HepG2 (cell line): ENCODE results near the gene ALG14. TPM values are rescaled to one million over a fixed set of nuclear protein-coding genes. Genes with fewer than 3 reads are reported as not detected.

Source experiments
- NCOR1 ChIP-seq: fragments of 200-600 bp; sonication (generic); IDR thresholded peaks from 2 replicates; pipeline ENCODE4 v1.7.0; 2017; ENCODE audit warnings: antibody characterized with exemption, low read length, borderline replicate concordance
- NR2C2 ChIP-seq: sonication (generic); formaldehyde crosslinking; IDR thresholded peaks from 2 replicates; pipeline ENCODE4 v1.4.0; 2020; ENCODE audit warnings: missing genetic modification reagents, mild to moderate bottlenecking, moderate library complexity, borderline replicate concordance
- ZBTB38 ChIP-seq: sonication (generic); formaldehyde crosslinking; IDR thresholded peaks from 2 replicates; pipeline ENCODE4 v1.5.1; 2020; ENCODE audit warnings: mild to moderate bottlenecking, missing genetic modification reagents
- ZFP62 ChIP-seq: sonication (generic); formaldehyde crosslinking; IDR thresholded peaks from 2 replicates; pipeline ENCODE4 v1.4.0; 2020; ENCODE audit warnings: missing genetic modification reagents
- ZFP90 ChIP-seq: sonication (generic); formaldehyde crosslinking; IDR thresholded peaks from 2 replicates; pipeline ENCODE4 v1.8.0; 2022; ENCODE audit warnings: missing genetic modification reagents, mild to moderate bottlenecking, inconsistent platforms, borderline replicate concordance
- ZNF296 ChIP-seq: sonication (generic); formaldehyde crosslinking; conservative IDR thresholded peaks from 2 replicates; pipeline ENCODE4 v1.5.0; 2020; ENCODE audit warnings: mild to moderate bottlenecking, missing genetic modification reagents
- ZNF343 ChIP-seq: sonication (generic); formaldehyde crosslinking; IDR thresholded peaks from 2 replicates; pipeline ENCODE4 v1.4.0; 2020; ENCODE audit warnings: mild to moderate bottlenecking, missing genetic modification reagents
- ZNF441 ChIP-seq: sonication (generic); formaldehyde crosslinking; IDR thresholded peaks from 2 replicates; pipeline ENCODE4 v1.7.0; 2021; ENCODE audit warnings: missing genetic modification reagents, borderline replicate concordance
- ZNF709 ChIP-seq: sonication (generic); formaldehyde crosslinking; IDR thresholded peaks from 2 replicates; pipeline ENCODE4 v1.5.0; 2020; ENCODE audit warnings: mild to moderate bottlenecking, missing genetic modification reagents
- polyA plus RNA-seq, 8 experiments: library from polyadenylated mRNA; depleted of rRNA in 3 of 8; stranded (reverse) in 7 of 8; unstranded in 1 of 8; fragments of >200 nt; fragmentation: Illumina TruSeq in 4 of 8; extraction: Trizol in 4 of 8; gene quantifications; 2 replicates each; pipeline versions ENCODE4 v1.2.1 to v1.2.3, GENCODE V29; 2011 to 2016; ENCODE audit warnings: low read depth in 4 of 8, missing spikeins in 1 of 8, mixed read lengths in 1 of 8; ENCODE audit not compliant: insufficient read depth in 1 of 8
- total RNA-seq, 5 experiments: library from RNA; depleted of rRNA; stranded (reverse); fragments of >200 nt; fragmentation: Illumina TruSeq; extraction: Trizol; gene quantifications; 2 replicates each; pipeline ENCODE4 v1.2.3, GENCODE V29; 2016; ENCODE audit warnings: low read depth in 1 of 5
- TF ChIP-seq, protein P1 (sequence below), 2 experiments: fragments of 450-650 bp in 1 of 2; sonication (generic) in 1 of 2; formaldehyde crosslinking in 1 of 2; IDR thresholded peaks; 2 replicates each; pipeline versions ENCODE4 v1.6.1 to v1.8.0; 2016 to 2022; ENCODE audit warnings: antibody characterized with exemption in 1 of 2, mild to moderate bottlenecking in 1 of 2, missing genetic modification reagents in 1 of 2
- TF ChIP-seq, protein P2 (sequence below): sonication (generic); formaldehyde crosslinking; IDR thresholded peaks from 2 replicates; pipeline ENCODE4 v1.5.1; 2020; ENCODE audit warnings: mild to moderate bottlenecking, missing genetic modification reagents, moderate library complexity
- TF ChIP-seq, protein P3 (sequence below): sonication (generic); formaldehyde crosslinking; IDR thresholded peaks from 2 replicates; pipeline ENCODE4 v1.9.0; 2022; ENCODE audit warnings: low read depth, missing genetic modification reagents

Gene ALG14
- total and polyA plus RNA-seq, 2 of the 13 experiments (the other 11 are each of a cell fraction or from before 2014, with no cell fraction given): 4.5 to 12.7 TPM

DNA sequence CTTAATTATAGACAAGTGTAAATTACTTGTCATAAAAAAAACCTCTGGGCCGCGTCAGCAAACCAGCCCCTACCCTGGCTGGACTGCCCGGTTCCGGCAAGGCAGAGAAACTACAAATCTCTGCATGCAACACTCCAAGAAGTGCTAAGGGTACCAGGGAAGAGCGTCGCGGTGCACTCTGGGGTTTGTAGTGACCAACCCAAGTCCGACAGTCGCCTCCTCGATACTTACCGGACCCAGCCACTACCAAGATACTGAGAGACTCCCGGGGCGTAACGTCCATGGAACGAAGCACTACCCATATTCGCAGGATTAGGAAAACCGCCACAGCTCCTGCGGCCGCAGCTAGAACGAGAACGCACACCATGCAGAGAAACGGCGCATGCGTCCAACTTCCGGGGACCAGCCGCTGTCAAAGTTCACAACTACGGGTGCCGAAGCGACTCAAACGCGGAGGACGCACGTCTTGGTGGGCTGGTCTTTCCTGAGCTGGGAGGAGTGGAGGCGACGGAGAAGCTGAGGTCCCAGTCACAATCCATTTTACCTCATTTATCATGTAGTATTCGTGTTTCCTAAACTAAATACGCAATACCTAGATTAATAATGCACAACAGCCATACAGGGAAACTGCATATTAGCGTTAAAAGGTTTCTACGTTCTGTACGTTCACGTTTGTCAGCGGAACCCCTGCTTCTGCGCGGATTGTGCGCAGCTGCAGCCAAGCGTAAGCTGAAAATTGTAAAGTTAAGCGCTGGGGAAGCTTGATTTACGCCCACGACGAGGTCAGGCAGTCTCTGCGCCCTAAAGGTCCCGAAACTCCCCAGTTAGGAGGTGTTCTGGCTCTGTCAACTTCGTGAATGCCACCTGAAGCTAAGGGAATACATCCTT, at the start of gene ALG14 (continued):
- TF ChIP-seq, protein P1, sequence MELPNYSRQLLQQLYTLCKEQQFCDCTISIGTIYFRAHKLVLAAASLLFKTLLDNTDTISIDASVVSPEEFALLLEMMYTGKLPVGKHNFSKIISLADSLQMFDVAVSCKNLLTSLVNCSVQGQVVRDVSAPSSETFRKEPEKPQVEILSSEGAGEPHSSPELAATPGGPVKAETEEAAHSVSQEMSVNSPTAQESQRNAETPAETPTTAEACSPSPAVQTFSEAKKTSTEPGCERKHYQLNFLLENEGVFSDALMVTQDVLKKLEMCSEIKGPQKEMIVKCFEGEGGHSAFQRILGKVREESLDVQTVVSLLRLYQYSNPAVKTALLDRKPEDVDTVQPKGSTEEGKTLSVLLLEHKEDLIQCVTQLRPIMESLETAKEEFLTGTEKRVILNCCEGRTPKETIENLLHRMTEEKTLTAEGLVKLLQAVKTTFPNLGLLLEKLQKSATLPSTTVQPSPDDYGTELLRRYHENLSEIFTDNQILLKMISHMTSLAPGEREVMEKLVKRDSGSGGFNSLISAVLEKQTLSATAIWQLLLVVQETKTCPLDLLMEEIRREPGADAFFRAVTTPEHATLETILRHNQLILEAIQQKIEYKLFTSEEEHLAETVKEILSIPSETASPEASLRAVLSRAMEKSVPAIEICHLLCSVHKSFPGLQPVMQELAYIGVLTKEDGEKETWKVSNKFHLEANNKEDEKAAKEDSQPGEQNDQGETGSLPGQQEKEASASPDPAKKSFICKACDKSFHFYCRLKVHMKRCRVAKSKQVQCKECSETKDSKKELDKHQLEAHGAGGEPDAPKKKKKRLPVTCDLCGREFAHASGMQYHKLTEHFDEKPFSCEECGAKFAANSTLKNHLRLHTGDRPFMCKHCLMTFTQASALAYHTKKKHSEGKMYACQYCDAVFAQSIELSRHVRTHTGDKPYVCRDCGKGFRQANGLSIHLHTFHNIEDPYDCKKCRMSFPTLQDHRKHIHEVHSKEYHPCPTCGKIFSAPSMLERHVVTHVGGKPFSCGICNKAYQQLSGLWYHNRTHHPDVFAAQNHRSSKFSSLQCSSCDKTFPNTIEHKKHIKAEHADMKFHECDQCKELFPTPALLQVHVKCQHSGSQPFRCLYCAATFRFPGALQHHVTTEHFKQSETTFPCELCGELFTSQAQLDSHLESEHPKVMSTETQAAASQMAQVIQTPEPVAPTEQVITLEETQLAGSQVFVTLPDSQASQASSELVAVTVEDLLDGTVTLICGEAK (IDR thresholded peaks at IDR 0.05): no peak
- TF ChIP-seq, protein P1 (CRISPR knock-in tag; IDR thresholded peaks at IDR 0.05): peak; percentile 81; the same call in 1 of the 2 replicates
- 0 out of 2 replicates have a peak, but pooled peaks have one; percentile 55 for TF ChIP-seq ZNF709 (CRISPR knock-in tag)
- peak; percentile 43; the same call in 1 of the 2 replicates for TF ChIP-seq ZBTB38 (CRISPR knock-in tag)
- TF ChIP-seq NR2C2 (CRISPR knock-in tag): peak; percentile 99
- TF ChIP-seq, protein P2, sequence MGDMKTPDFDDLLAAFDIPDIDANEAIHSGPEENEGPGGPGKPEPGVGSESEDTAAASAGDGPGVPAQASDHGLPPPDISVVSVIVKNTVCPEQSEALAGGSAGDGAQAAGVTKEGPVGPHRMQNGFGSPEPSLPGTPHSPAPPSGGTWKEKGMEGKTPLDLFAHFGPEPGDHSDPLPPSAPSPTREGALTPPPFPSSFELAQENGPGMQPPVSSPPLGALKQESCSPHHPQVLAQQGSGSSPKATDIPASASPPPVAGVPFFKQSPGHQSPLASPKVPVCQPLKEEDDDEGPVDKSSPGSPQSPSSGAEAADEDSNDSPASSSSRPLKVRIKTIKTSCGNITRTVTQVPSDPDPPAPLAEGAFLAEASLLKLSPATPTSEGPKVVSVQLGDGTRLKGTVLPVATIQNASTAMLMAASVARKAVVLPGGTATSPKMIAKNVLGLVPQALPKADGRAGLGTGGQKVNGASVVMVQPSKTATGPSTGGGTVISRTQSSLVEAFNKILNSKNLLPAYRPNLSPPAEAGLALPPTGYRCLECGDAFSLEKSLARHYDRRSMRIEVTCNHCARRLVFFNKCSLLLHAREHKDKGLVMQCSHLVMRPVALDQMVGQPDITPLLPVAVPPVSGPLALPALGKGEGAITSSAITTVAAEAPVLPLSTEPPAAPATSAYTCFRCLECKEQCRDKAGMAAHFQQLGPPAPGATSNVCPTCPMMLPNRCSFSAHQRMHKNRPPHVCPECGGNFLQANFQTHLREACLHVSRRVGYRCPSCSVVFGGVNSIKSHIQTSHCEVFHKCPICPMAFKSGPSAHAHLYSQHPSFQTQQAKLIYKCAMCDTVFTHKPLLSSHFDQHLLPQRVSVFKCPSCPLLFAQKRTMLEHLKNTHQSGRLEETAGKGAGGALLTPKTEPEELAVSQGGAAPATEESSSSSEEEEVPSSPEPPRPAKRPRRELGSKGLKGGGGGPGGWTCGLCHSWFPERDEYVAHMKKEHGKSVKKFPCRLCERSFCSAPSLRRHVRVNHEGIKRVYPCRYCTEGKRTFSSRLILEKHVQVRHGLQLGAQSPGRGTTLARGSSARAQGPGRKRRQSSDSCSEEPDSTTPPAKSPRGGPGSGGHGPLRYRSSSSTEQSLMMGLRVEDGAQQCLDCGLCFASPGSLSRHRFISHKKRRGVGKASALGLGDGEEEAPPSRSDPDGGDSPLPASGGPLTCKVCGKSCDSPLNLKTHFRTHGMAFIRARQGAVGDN (CRISPR knock-in tag): peak; percentile 93
- peak; percentile 61; the same call in 1 of the 2 replicates for TF ChIP-seq ZNF343 (CRISPR knock-in tag)
- TF ChIP-seq NCOR1: peak; percentile 79
- TF ChIP-seq ZNF296 (CRISPR knock-in tag): no peak
- TF ChIP-seq, protein P3, sequence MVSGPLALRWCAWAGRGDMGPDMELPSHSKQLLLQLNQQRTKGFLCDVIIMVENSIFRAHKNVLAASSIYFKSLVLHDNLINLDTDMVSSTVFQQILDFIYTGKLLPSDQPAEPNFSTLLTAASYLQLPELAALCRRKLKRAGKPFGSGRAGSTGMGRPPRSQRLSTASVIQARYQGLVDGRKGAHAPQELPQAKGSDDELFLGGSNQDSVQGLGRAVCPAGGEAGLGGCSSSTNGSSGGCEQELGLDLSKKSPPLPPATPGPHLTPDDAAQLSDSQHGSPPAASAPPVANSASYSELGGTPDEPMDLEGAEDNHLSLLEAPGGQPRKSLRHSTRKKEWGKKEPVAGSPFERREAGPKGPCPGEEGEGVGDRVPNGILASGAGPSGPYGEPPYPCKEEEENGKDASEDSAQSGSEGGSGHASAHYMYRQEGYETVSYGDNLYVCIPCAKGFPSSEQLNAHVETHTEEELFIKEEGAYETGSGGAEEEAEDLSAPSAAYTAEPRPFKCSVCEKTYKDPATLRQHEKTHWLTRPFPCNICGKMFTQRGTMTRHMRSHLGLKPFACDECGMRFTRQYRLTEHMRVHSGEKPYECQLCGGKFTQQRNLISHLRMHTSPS (CRISPR knock-in tag): 0 out of 2 replicates have a peak, but pooled peaks have one; percentile 54
- TF ChIP-seq ZFP62 (CRISPR knock-in tag): no peak
- TF ChIP-seq ZNF441 (CRISPR knock-in tag): peak; percentile 65
- no peak; the same call in 1 of the 2 replicates for TF ChIP-seq ZFP90 (CRISPR knock-in tag)
